HG03558 (cell line): Measurements from ENCODE around the gene FBXW11.

ENCODE experiments used
- ATAC-seq: cut with Tn5 transposase; IDR thresholded peaks from one replicate; pipeline ENCODE4 v1.9.1; 2021; ENCODE audit warnings: moderate number of reproducible peaks; ENCODE audit not compliant: unreplicated experiment; ENCODE audit errors: extremely low read depth

The FBXW11 gene

GRCh38 chr5:172006321-172007174, at the start of gene FBXW11:
FBXW11 (minus strand) TSS chr5:172006638; CDS start chr5:172006502, 136 bp downstream.
- ATAC-seq, result peak; percentile 64

GRCh38 chr5:172055996-172056395, 49.6 kb upstream of the FBXW11 start:
- no peak for ATAC-seq

GRCh38 chr5:172055421-172055820, 49.0 kb upstream of the FBXW11 start:
- no peak for ATAC-seq

GRCh38 chr5:172054611-172055153, 48.2 kb upstream of the FBXW11 start:
- ATAC-seq, result no peak

- ATAC-seq, result no peak
Observed at GRCh38 chr5:172052450-172053236, 46.2 kb upstream of the FBXW11 start.

GRCh38 chr5:172051643-172052339, 45.4 kb upstream of the FBXW11 start:
- ATAC-seq, result no peak

GRCh38 chr5:172050080-172050479, 43.6 kb upstream of the FBXW11 start:
- no peak for ATAC-seq

- ATAC-seq, result no peak
Observed at GRCh38 chr5:172049226-172049796, 42.9 kb upstream of the FBXW11 start.

GRCh38 chr5:172048539-172049101, 42.2 kb upstream of the FBXW11 start:
- ATAC-seq, result no peak

- no peak for ATAC-seq
Observed at GRCh38 chr5:172048170-172048422, 41.7 kb upstream of the FBXW11 start.

GRCh38 chr5:172046593-172046992, 40.2 kb upstream of the FBXW11 start:
- ATAC-seq, result no peak

GRCh38 chr5:172045315-172045632, 38.8 kb upstream of the FBXW11 start:
- no peak for ATAC-seq

GRCh38 chr5:172044631-172045314, 38.3 kb upstream of the FBXW11 start:
- ATAC-seq, result no peak

- no peak for ATAC-seq
Observed at GRCh38 chr5:172043865-172044264, 37.4 kb upstream of the FBXW11 start.

- no peak for ATAC-seq
Observed at GRCh38 chr5:172042183-172042582, 35.7 kb upstream of the FBXW11 start.

GRCh38 chr5:172038167-172038566, 31.7 kb upstream of the FBXW11 start:
- ATAC-seq, result no peak

GRCh38 chr5:172035049-172035448, 28.6 kb upstream of the FBXW11 start:
- no peak for ATAC-seq

GRCh38 chr5:172031894-172032461, 25.5 kb upstream of the FBXW11 start:
- ATAC-seq, result no peak

- ATAC-seq, result no peak
Observed at GRCh38 chr5:172029876-172030275, 23.4 kb upstream of the FBXW11 start.
